Endodermal cell (in vitro differentiated cells): ENCODE measurements around the gene SNX24. TPM values are rescaled to one million over a fixed set of nuclear protein-coding genes. Genes with fewer than 3 reads are reported as not detected.

Experiments
- DNase-seq: peaks from one replicate; pipeline ENCODE4 v3.0.0-alpha.2; 2017
- H3K27ac ChIP-seq: 2 replicates; pipeline ENCODE4 v1.5.1; 2013; ENCODE audit warnings: mild to moderate bottlenecking, low read depth, low read length, moderate library complexity
- H3K27me3 ChIP-seq: 2 replicates; pipeline ENCODE4 v1.6.1; 2013; ENCODE audit warnings: mild to moderate bottlenecking, low read length, moderate library complexity; ENCODE audit not compliant: insufficient read depth, control insufficient read depth, poor library complexity, severe bottlenecking
- H3K36me3 ChIP-seq: 2 replicates; pipeline ENCODE4 v1.7.0; 2013; ENCODE audit warnings: mild to moderate bottlenecking, low read length, moderate library complexity; ENCODE audit not compliant: control insufficient read depth, insufficient read depth
- H3K4me1 ChIP-seq: one replicate; pipeline ENCODE4 v1.7.0; 2013; ENCODE audit warnings: low read length; ENCODE audit not compliant: control insufficient read depth, insufficient read depth
- H3K4me3 ChIP-seq: 2 replicates; pipeline ENCODE4 v1.5.1; 2013; ENCODE audit warnings: mild to moderate bottlenecking, low read length, moderate library complexity
- H3K9ac ChIP-seq: 2 replicates; pipeline ENCODE4 v1.6.1; 2013; ENCODE audit warnings: mild to moderate bottlenecking, low read length, moderate library complexity; ENCODE audit not compliant: poor library complexity, severe bottlenecking; ENCODE audit errors: extremely low read depth
- H3K9me3 ChIP-seq: 2 replicates; pipeline ENCODE4 v1.6.1; 2013; ENCODE audit warnings: mild to moderate bottlenecking, low read length, moderate library complexity; ENCODE audit not compliant: control insufficient read depth
- H3K27ac Mint-ChIP-seq: 2 replicates; pipeline ENCODE4 v1.8.0; 2020; ENCODE audit warnings: mixed read lengths
- H3K27me3 Mint-ChIP-seq: 2 replicates; pipeline ENCODE4 v1.8.0; 2021; ENCODE audit warnings: mild to moderate bottlenecking, mixed read lengths; ENCODE audit not compliant: insufficient read depth
- H3K36me3 Mint-ChIP-seq: 2 replicates; pipeline ENCODE4 v1.8.0; 2020; ENCODE audit warnings: low read depth, mixed read lengths
- H3K4me1 Mint-ChIP-seq: 2 replicates; pipeline ENCODE4 v1.8.0; 2020; ENCODE audit warnings: mixed read lengths
- H3K4me3 Mint-ChIP-seq: 2 replicates; pipeline ENCODE4 v1.8.0; 2020; ENCODE audit warnings: mild to moderate bottlenecking, moderate library complexity, mixed read lengths
- H3K9me3 Mint-ChIP-seq: 2 replicates; pipeline ENCODE4 v1.8.0; 2020; ENCODE audit warnings: mild to moderate bottlenecking, mixed read lengths
- CTCF ChIP-seq: fragments of 200-600 bp; sonication (generic); conservative IDR thresholded peaks from 2 replicates; pipeline ENCODE4 v1.5.0; 2021; ENCODE audit warnings: antibody characterized with exemption, mild to moderate bottlenecking
- WGBS, 2 experiments: methylation state at CpG; one replicate each; pipeline versions ENCODE4 v1.1.5 to v1.1.7; 2013; ENCODE audit warnings: missing lambda C conversion rate in 2 of 2, mixed read lengths in 1 of 2; ENCODE audit not compliant: insufficient coverage in 1 of 2, insufficient read length in 1 of 2; 5-methylcytosine and 5-hydroxymethylcytosine counted together
- total RNA-seq, 2 donors: library from RNA; stranded (reverse); fragmentation: NEBNext Ultra II Directional in 1 of 2; extraction: Animal tissue kit (Norgen Biotek cat#: 25700) in 1 of 2; gene quantifications; 2 replicates in 1 of 2; 3 replicates in 1 of 2; pipeline ENCODE4 v1.2.1, GENCODE V29; 2021

The SNX24 gene
- total RNA-seq, 2 donors from 2014 or later = 39.4 to 56.2 TPM

GRCh38 chr5:122882831-122883230 lies 37.4 kb downstream of the SNX24 start:
- H3K9ac ChIP-seq = no peak overlapping the region
- H3K4me1 Mint-ChIP-seq = peaks cover 9% of the 10 kb centered on the region
- no peak for DNase-seq
- no peaks in the 10 kb centered on the region for H3K4me1 ChIP-seq
- peaks cover 9% of the 10 kb centered on the region for H3K36me3 Mint-ChIP-seq
- no peaks in the 10 kb centered on the region for H3K36me3 ChIP-seq
- H3K27ac Mint-ChIP-seq = peak overlapping the region; percentile 14
- peaks cover 10% of the 10 kb centered on the region for H3K9me3 Mint-ChIP-seq
- no peaks in the 10 kb centered on the region for H3K27me3 ChIP-seq
- no peak overlapping the region for H3K27ac ChIP-seq
- no peak overlapping the region for H3K4me3 Mint-ChIP-seq
- no peaks in the 10 kb centered on the region for H3K27me3 Mint-ChIP-seq
- no peak overlapping the region for H3K4me3 ChIP-seq
- no peak for TF ChIP-seq CTCF
- H3K9me3 ChIP-seq = peaks cover 8% of the 10 kb centered on the region
- WGBS, 2 experiments = 86 to 94% methylated on average over 3 of the region's 3 CpGs

DNA sequence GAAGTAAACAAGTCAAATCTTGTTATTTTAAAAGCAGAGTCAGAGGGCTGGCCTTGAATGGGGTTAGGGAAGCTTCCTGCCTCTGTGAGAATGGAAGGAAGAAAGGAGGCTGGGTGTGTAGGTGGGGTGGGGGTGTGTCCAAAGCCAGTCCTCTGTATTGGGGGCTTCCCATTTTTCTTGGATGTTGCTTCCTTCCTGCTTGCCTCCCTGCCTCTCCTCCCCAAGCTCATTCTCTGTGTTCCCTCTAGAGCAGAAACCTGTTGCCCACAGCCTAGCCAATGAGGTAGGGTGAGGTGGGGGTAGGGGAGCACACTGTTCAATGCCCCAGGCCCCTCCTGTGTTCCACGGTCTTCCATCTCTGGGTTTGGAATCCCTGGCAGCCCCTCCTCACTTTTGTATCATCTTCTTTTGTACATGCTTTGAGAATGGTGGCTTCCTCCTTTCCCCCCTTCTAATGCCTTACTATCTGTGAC lies 39.7 kb downstream of the SNX24 start:
- H3K36me3 Mint-ChIP-seq = peaks cover 13% of the 10 kb centered on the region
- Histone ChIP-seq H3K4me3 (no peak overlapping the region), H3K9me3 (peaks cover 11% of the 10 kb centered on the region), H3K27me3 (no peaks in the 10 kb centered on the region), H3K4me1 (no peaks in the 10 kb centered on the region), H3K9ac (no peak overlapping the region), H3K27ac (no peak overlapping the region), H3K36me3 (no peaks in the 10 kb centered on the region)
- H3K4me1 Mint-ChIP-seq = peaks cover 9% of the 10 kb centered on the region
- peaks cover 10% of the 10 kb centered on the region for H3K9me3 Mint-ChIP-seq
- H3K27me3 Mint-ChIP-seq = no peaks in the 10 kb centered on the region
- no peak overlapping the region for H3K27ac Mint-ChIP-seq
- DNase-seq = no peak
- no peak overlapping the region for H3K4me3 Mint-ChIP-seq
- no peak for TF ChIP-seq CTCF
- 63% methylated on average over 1 of the region's 1 CpG; no CpG with 5 or more reads in 1 of the 2 experiments for WGBS, 2 experiments

DNA sequence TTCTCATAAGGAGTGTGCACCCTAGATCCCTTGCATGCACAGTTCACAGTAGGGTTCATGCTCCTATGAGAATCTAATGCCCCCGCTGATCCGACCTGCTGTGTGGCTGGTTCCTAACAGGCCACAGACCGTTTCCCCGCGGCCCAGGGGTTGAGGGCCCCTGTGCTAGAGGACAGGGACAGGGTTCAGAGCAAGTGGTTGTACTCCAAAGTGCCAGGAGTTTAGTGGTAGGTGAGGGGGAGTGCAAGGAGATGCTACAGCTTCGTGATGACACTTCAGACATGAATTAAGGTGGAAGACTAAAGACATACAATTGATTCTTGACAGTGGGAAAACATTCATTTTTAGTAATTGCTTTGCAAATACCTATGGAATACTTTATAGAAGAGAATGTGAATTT lies 40.5 kb downstream of the SNX24 start:
- peak; percentile 19 for TF ChIP-seq CTCF
- Histone ChIP-seq H3K4me1 (no peaks in the 10 kb centered on the region), H3K27me3 (no peaks in the 10 kb centered on the region), H3K9ac (no peak overlapping the region), H3K9me3 (peaks cover 11% of the 10 kb centered on the region), H3K36me3 (no peaks in the 10 kb centered on the region), H3K27ac (no peak overlapping the region), H3K4me3 (no peak overlapping the region)
- no peak for DNase-seq
- Mint-ChIP-seq H3K4me3 (no peak overlapping the region), H3K36me3 (peaks cover 13% of the 10 kb centered on the region), H3K27me3 (no peaks in the 10 kb centered on the region), H3K4me1 (peaks cover 9% of the 10 kb centered on the region), H3K9me3 (peaks cover 10% of the 10 kb centered on the region), H3K27ac (peak overlapping the region; percentile 40)
- WGBS, 2 experiments = 91 to 94% methylated on average over 6 of the region's 6 CpGs
